HG03520 (cell line): ENCODE measurements around the gene LRFN5.

Source experiments
- ATAC-seq: cut with Tn5 transposase; IDR thresholded peaks from one replicate; pipeline ENCODE4 v1.9.1; 2021; ENCODE audit warnings: mild to moderate bottlenecking, moderate library complexity; ENCODE audit not compliant: unreplicated experiment

Gene LRFN5

GRCh38 chr14:41766772-41767171 lies 160.1 kb downstream of the LRFN5 start:
- no peak for ATAC-seq

- no peak for ATAC-seq
Observed at GRCh38 chr14:41773536-41774279, 167.0 kb downstream of the LRFN5 start.

GRCh38 chr14:41782511-41782910 lies 175.8 kb downstream of the LRFN5 start:
- no peak for ATAC-seq

GRCh38 chr14:41783403-41783802 lies 176.7 kb downstream of the LRFN5 start:
- no peak for ATAC-seq

- ATAC-seq, result no peak
Observed at GRCh38 chr14:41785696-41786095, 179.0 kb downstream of the LRFN5 start.

GRCh38 chr14:41799817-41800216 lies 193.1 kb downstream of the LRFN5 start:
- ATAC-seq, result no peak

GRCh38 chr14:41805633-41806032 lies 199.0 kb downstream of the LRFN5 start:
- ATAC-seq, result no peak

GRCh38 chr14:41806366-41806975 lies 199.8 kb downstream of the LRFN5 start:
- ATAC-seq, result no peak

- no peak for ATAC-seq
Observed at GRCh38 chr14:41810362-41810761, 203.7 kb downstream of the LRFN5 start.

GRCh38 chr14:41817626-41818025 lies 210.9 kb downstream of the LRFN5 start:
- ATAC-seq, result no peak

GRCh38 chr14:41824441-41824840 lies 217.8 kb downstream of the LRFN5 start:
- peak; percentile 56 for ATAC-seq

GRCh38 chr14:41825622-41826021 lies 218.9 kb downstream of the LRFN5 start:
- ATAC-seq, result no peak

GRCh38 chr14:41830714-41831406 lies 224.2 kb downstream of the LRFN5 start:
- ATAC-seq, result no peak

GRCh38 chr14:41839661-41840060 lies 233.0 kb downstream of the LRFN5 start:
- ATAC-seq, result no peak

- ATAC-seq, result no peak
Observed at GRCh38 chr14:41859336-41859735, 252.7 kb downstream of the LRFN5 start.

- ATAC-seq, result no peak
Observed at GRCh38 chr14:41860586-41860985, 253.9 kb downstream of the LRFN5 start.

- ATAC-seq, result no peak
Observed at GRCh38 chr14:41865894-41866293, 259.2 kb downstream of the LRFN5 start.

GRCh38 chr14:41868396-41868795 lies 261.7 kb downstream of the LRFN5 start:
- no peak for ATAC-seq

GRCh38 chr14:41872931-41873685 lies 266.4 kb downstream of the LRFN5 start:
- no peak for ATAC-seq

- no peak for ATAC-seq
Observed at GRCh38 chr14:41873686-41874317, 267.1 kb downstream of the LRFN5 start.

- ATAC-seq, result no peak
Observed at GRCh38 chr14:41875116-41875515, 268.4 kb downstream of the LRFN5 start.
